ENCODE results near the gene DAAM1. TPM values are rescaled to one million over a fixed set of nuclear protein-coding genes. Genes with fewer than 3 reads are reported as not detected.

DAAM1 gene
- total RNA-seq, 1 experiment from 2014 or later, result 0.27 TPM

DNA sequence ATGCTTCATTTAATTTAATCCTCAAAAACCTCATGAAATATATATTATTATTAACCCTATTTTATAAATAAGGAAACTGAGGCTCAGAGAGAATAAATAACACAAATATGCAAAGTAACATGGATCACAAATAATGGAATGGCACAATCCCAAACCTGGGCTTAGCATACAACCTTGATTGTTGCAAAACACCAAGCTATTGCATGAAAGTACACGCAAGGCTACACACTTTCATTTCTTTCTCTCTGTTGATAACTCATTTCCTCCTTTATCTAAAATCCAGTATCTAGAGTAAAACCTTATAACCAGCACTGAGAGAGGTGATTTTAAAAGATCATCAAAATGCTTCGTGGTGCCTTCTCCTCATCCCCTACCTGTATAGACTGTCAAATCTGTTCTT is 2.8 kb upstream of the DAAM1 start:
- no peak for DNase-seq (ENCODE audit: low spot score)

DNA sequence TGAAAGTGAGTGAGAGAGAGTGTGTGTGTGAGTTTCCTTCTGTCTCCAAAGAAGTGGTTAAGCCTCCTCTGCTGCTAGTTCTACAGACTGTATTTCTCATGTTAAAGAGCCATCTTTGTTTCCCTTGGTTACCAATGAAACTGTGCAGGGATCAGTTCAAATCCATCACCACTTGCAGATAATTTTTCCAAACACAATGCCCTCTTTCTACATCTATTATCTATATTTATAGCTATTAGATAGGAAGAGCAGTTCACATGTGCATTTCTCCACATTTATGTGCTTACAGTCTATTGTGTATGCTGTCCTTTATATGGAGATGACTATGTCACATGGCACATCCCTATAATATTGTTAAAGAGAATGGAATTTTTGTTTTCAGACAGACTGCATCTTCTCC is 2.2 kb upstream of the DAAM1 start:
- no peak for DNase-seq (ENCODE audit: low spot score)
- in situ Hi-C loops (cut with HindIII; ENCODE audit: low sequenced_read_pairs), result no loop called here

More for the DNA sequence above, 2.8 kb upstream of the DAAM1 start:
- in situ Hi-C loops (cut with HindIII; ENCODE audit: low sequenced_read_pairs), result no loop called here

DNA sequence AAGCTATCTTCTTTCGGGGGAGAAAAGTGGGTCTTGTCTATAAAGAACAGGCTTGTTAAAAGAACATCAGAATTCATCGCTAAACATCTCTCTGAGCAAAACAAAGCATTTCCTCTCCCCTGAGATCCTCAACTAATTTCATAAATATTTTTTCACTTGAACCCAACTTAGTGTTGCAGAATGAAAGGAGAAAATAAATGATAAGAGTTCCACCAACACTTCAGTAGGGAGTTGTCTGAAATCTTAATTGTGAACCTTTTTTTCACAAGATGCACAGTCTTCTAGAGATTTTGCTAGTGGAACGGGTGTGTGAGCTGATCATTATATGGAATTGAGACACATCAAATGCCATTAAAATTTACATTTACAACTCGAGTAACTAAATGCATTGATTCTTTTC is 1.3 kb upstream of the DAAM1 start:
- peak; percentile 15 for DNase-seq (ENCODE audit: low spot score)
- in situ Hi-C loops (cut with HindIII; ENCODE audit: low sequenced_read_pairs), result no loop called here

DNA sequence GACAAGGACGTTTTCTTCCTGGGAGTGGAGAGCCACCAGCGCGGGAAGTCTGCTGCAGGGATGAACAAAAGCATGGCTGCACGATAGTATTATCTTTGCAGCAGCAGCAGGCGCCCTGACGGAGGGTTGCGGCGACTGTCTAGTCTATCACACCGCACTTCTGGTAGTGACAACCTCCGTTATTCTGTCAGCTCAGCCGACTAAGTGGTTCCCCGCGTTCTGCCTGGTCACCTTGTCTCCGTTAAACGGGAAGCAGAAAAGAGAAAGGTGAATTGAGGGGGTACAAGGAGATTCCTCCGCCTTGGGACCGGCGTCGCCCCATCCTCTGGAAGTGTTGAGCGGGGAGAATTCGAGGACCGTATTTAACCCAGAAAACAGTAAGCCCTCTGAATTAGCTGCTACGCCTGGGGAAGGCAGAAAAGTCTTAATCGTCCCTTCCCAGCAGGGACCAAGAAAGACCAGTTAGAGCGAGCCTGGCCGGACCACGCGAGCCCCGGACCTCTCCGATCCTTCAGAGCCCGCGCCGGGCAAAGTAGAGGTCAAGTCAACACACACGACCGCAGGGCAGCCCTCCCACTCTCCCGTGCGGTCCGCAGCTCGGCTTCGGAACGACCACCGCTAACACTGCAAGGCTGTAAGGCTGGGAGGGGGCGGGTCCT is 536 bp upstream of the DAAM1 start:
- DNase-seq (ENCODE audit: low spot score), result peak; percentile 68

DNA sequence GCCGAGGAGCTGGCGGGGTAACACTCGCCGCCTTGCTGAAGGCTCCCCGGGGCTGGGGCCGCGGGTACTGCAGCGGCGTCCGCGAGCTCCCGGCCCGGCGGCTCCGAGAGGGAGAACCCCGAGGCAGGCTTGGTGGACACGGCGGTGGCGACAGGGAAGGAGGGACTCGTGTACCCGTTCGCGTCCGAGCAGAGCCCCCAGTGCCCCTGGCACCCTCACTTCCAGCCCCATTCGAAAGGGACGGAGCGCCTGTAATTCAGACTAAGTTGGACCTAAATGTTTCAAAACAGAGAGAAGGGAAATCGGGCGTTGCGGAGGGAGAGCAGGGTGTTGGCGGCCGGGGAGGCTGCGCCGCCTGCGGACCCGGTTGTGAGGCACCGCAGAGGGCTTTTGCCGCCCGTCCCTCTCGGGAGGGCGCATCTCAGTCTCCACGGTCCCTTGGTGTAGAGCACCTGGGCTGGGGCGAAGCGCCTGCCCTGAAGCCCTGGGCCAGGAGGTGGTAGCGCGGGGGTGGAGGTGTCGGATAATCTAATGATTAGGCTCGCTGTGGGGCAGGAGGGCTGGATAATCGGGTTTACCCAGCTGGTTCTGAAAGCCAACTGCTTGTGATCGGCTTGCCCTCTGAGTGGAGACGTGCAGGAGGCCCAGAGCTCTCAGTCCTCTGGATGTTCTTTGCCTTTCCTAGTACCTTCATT is 771 bp downstream of the DAAM1 start:
- in situ Hi-C loops (cut with HindIII; ENCODE audit: low sequenced_read_pairs), result no loop called here
- peak; percentile 46 for DNase-seq (ENCODE audit: low spot score)

More for the DNA sequence above, 536 bp upstream of the DAAM1 start:
- in situ Hi-C loops (cut with HindIII; ENCODE audit: low sequenced_read_pairs), result no loop called here

DNA sequence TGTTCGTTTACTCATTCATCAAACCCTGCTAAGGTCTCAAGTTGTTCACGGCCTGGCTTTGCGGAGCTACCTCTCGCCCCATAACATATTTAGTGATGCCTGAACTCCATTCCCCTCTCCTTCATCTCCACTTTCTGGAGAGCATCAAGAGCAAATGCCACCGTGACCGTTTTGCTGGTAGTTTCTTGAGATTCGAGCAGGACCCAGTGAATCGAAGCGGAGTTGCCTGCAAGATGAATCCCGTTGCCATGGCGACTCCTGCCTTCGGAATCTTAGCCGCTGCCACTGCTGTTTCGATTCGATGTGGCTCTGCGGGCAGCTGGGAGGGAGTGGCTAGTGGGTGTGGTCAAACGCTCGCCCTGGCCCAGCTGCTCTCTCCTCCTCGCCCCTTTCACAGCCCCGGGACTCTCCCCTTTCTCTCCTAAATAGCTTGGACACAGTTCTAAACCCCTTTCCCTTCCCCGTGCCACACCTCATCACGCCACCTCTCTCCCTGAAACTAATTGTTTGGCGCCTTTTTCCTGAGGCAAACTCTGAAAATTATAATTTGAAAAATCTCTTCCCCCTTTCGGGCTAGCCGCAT is 1.4 kb downstream of the DAAM1 start:
- in situ Hi-C loops (cut with HindIII; ENCODE audit: low sequenced_read_pairs), result no loop called here
- peak; percentile 75 for DNase-seq (ENCODE audit: low spot score)

DNA sequence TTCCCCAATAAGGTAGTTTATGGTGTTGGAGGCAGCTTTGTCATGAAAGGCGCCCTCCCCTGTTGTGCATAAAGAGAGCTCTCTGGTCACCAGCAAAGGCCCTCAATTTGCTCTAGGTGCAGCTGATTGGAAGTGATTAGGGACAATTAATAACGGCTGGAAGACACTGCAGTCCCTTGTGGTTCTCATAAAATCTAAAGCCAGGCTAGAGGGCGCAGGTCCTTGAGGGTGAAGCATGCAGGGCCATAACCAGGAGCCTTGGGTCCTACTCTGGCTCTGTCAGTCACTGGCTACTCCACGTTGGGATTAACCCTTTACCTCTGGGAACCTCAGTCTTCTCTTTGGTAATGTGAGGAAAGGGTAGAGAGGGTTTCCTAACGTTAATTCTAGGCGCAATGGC is 1.9 kb downstream of the DAAM1 start:
- peak; percentile 27 for DNase-seq (ENCODE audit: low spot score)
- in situ Hi-C loops (cut with HindIII; ENCODE audit: low sequenced_read_pairs), result no loop called here

DNA sequence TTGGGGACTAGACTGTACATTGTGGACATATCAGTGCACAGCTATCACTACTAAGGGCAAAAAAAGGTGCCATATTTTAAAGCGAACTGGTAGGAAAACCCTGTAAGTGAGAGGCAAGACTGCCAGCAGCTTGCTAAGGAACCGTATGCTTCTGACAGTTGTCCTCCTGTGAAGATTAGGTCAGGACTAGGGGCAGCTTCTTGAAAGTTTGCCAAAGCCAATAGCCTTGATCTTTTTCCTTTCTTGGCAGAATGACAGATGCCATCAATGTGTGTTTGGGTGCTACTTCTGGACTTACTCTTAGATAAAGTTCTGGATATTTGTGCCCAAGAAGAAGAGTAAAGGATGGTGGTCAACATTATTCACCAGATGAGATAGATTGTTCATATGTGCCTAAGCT is 7.4 kb downstream of the DAAM1 start:
- in situ Hi-C loops (cut with HindIII; ENCODE audit: low sequenced_read_pairs), result no loop called here
- no peak for DNase-seq (ENCODE audit: low spot score)

DNA sequence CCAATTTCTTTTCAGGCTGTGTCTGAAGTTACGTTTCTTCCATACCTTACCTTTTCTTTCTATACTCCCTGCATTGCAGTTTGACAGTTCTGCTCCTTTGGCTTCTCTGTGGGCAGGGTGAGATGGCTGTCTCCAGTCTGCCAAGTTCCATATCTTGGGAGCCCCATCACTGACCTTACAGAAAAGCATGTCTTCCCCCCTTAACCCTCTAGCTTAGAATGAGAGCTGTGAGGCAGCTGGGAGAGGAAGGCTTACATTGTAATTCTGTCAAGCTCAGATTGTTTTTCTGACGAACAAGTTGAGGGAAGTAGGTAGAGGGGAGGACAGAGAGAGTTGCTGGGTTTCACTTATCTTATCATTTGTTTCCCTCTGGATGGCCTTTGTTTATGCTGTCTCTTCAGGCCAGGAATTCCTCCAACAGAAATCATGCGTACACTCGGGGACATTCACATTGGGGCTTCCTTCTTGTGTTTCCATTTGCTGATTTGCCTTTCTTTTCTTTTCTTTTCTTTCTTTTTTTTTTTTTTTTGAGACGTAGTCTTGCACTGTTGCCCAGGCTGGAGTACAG is 9.3 kb downstream of the DAAM1 start:
- in situ Hi-C loops (cut with HindIII; ENCODE audit: low sequenced_read_pairs), result no loop called here
- DNase-seq (ENCODE audit: low spot score), result no peak

DNA sequence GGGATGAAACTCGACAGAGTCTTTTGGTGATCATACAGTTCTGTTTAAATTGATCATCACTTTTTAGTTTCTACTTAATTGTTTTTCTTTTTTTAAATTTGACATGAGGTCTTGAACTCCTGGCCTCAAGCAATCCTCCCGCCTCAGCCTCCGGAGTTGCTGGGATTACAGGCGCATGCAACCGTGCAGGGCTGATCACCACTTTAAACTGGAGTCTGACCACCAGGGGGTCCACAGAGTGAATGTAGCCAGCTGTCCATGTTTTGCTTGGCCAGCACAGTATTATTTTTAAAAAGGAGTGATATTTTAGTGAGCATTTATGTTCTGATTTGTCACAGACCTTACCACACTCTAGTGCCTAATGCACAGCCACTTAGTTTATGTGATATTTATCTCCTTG is 10.7 kb downstream of the DAAM1 start:
- in situ Hi-C loops (cut with HindIII; ENCODE audit: low sequenced_read_pairs), result no loop called here
- DNase-seq (ENCODE audit: low spot score), result no peak

DNA sequence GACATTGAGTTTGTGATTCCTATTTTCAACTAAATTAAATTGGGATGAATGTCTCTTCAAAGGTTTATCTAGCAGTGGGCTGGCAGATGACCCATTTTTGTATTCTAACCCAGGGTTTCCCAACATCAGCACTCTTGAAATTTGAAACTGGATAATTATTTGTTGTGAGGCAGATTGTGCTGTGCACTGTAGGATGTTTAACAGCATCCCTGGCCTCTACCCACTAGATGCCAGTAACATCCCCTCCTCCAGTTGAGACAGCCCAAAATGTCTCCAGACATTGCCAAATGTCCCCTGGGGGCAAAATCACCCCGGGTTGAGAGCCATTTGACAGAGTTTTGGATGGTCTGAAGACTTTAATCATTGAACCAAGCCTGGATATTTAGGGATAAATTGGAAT is 11.1 kb downstream of the DAAM1 start:
- in situ Hi-C loops (cut with HindIII; ENCODE audit: low sequenced_read_pairs), result no loop called here
- DNase-seq (ENCODE audit: low spot score), result no peak

DNA sequence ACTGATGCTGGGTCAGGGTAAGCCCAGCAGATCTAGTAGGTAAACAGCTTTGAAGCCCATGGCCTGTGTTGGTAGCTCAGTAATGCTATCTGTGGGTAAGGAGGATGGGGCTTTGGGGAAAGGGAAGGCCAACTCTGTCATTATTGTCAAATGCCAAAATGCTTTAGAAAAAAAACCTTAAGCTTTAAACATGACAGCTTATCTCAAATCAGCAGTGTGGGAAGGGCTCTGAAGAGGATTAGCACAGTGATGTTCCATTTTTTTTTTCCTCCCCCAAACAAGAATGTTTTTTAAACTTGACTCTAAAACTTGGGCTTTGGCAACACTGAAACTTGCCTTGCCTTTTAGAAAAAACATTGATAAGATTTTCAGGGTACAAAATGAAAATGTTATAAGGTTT is 11.7 kb downstream of the DAAM1 start:
- no peak for DNase-seq (ENCODE audit: low spot score)
- in situ Hi-C loops (cut with HindIII; ENCODE audit: low sequenced_read_pairs), result no loop called here

DNA sequence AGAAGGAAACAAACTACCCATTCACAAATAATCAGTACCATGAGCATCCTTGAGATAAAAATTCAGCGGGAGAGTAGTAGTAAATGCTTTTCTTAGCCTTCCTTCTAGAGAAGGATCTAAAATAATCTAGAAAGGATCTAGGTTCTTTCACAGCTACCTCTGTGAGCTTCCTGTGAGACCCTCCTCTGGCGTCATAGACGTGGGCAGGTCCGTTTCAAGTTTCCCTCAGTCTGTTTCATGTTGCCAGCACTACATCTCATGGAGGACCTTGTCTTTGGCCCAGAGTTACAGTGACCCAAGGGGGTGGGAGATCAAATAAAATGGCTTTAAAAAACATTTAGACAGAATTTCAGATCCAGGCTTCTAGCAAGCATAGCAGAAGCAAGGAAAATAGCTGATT is 13.6 kb downstream of the DAAM1 start:
- no peak for DNase-seq (ENCODE audit: low spot score)
- in situ Hi-C loops (cut with HindIII; ENCODE audit: low sequenced_read_pairs), result no loop called here

DNA sequence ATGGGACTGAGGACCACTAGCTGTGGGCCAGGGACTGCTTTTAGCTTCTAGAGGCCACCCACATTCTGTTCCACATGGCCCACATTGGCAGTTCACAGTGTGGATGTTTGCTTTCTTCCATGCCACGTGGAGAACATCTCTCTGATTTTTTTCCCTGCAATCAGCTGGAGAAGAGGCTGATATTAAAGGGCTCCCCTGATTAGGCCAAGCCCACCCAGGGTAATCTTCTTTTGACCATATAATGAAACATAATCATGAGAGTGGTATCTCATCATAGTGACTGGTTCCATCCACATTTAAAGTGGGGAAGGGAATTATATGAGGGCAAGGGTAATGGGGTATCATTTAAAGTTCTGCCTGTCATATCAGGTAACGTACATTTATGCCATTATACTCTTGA is 15.8 kb downstream of the DAAM1 start:
- DNase-seq (ENCODE audit: low spot score), result no peak
- in situ Hi-C loops (cut with HindIII; ENCODE audit: low sequenced_read_pairs), result no loop called here

DNA sequence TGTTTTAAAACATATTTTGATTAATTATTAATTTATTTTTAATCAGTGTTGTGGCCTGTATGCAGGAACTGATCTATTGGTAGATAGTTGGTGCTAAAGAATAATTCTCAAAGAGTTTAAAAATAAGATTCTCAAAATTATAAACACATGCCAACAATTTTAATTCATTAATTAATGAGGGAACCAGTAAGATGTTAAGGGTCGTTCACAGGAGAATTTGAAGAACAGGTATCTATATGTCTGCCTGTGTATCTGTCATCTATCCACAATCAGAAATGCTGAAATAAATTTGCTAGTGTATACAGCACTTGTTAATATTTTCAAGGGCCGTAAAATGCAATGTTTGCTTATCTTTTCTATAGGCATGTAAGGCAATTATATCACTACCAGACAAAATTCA is 18.4 kb downstream of the DAAM1 start:
- in situ Hi-C loops (cut with HindIII; ENCODE audit: low sequenced_read_pairs), result no loop called here
- no peak for DNase-seq (ENCODE audit: low spot score)

DNA sequence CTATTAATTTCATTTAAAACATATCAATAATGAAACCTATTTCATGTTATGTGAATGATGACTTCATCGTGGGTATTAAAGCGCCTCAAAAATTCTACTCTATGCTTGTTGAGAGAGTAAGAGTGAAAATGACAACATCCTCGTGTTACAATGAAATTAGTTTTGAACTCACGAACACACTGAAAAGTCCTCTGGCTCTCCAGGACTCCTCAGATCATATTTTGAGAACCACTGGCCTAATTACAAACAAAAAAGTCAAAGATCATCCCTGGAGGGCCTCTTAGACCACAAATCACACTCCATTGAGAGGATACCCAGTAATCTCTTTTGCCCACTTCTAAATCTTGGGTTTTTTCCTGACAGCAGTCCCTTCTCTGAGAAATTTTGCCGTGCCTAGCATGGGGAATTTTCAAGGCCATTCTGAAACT is 19.1 kb downstream of the DAAM1 start:
- DNase-seq (ENCODE audit: low spot score), result no peak
- in situ Hi-C loops (cut with HindIII; ENCODE audit: low sequenced_read_pairs), result no loop called here

DNA sequence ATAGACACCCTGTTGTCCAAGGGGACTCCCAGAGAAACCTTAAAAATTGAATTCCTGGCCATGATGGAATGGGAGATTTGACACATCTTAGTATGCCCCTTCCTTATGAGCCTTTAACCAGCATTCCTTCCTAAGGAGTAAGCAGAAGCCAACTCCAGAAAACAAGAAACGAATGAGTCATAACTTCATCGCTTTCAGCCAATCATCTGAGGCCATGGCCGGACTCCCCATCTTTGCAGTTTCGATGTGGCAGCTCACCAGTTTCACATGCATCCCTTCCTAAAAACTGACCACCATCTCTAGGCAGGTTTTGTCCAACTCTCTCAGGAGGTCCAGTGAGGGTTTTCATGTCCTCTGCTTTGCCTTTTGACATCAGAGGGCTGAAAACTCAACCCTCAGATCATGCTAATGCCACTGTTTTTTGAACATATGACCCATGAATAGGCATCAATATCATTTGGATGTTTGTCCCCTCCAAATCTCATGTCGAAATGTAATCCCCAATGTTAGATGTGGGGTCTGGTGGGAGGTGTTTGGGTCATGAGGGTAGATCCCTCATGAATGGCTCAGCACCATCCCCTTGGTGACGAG is 19.9 kb downstream of the DAAM1 start:
- DNase-seq (ENCODE audit: low spot score), result no peak
- in situ Hi-C loops (cut with HindIII; ENCODE audit: low sequenced_read_pairs), result no loop called here

DNA sequence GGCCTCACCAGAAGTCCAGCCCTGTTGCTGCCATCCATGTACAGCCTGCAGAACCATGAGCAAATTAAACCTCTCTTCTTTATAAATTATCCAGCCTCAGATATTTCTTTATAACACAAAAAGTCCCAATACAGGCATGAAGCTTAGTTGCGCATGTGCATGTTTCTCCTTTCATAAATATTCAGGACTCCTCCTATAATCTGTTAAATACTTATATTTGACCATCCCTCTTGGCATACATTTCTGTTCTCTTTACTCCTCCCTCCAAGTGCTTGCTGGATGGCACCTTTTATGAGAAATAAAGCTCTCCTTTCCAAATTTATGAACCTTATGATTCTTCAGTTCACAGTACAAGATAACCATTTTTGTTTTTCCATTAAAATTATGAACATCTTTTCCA is 20.5 kb downstream of the DAAM1 start:
- peak; percentile 32 for DNase-seq (ENCODE audit: low spot score)
- in situ Hi-C loops (cut with HindIII; ENCODE audit: low sequenced_read_pairs), result no loop called here

DNA sequence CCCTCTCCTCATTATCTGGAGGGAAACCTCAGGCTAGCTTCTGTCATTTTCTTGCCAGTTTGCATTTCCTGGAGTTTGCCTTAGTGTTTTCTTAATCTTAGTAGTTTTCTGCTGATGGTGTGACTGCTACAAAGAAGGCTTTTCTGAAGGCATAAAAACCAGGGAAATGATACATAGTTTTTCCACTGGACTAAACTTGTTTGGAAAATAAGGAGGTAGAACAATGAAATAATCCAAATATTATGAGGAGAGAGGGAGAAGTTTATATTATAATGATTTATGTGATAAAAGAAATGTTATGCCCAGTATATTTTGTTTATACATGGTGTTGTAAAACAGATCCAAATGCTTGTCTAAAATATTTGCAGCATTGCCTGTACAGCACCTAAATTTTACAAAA is 22.2 kb downstream of the DAAM1 start:
- in situ Hi-C loops (cut with HindIII; ENCODE audit: low sequenced_read_pairs), result no loop called here
- DNase-seq (ENCODE audit: low spot score), result no peak
